NCI-H524 (cell line): ENCODE measurements around the gene SFMBT2.

Source experiments
- DNase-seq, 2 experiments: peaks; one replicate each; lab custom pipeline; 2025; lab: John Stamatoyannopoulos, UW

Gene SFMBT2

GRCh38 chr10:7364474-7364873 lies 46.4 kb downstream of the SFMBT2 start:
- DNase-seq: no peak

GRCh38 chr10:7363700-7364099 lies 47.1 kb downstream of the SFMBT2 start:
- DNase-seq: no peak

- DNase-seq: no peak
These were observed 48.4 kb downstream of the SFMBT2 start for GRCh38 chr10:7362471-7362870.

GRCh38 chr10:7361316-7361715 lies 49.5 kb downstream of the SFMBT2 start:
- DNase-seq: no peak

GRCh38 chr10:7359954-7360353 lies 50.9 kb downstream of the SFMBT2 start:
- DNase-seq: no peak

- DNase-seq: no peak
These were observed 51.5 kb downstream of the SFMBT2 start for GRCh38 chr10:7359356-7359755.

- no peak for DNase-seq
These were observed 53.6 kb downstream of the SFMBT2 start for GRCh38 chr10:7357193-7357592.

GRCh38 chr10:7354330-7355047 lies 56.3 kb downstream of the SFMBT2 start:
- DNase-seq: no peak

GRCh38 chr10:7351894-7352293 lies 58.9 kb downstream of the SFMBT2 start:
- no peak for DNase-seq

GRCh38 chr10:7350541-7351195 lies 60.2 kb downstream of the SFMBT2 start:
- no peak for DNase-seq

GRCh38 chr10:7345717-7346116 lies 65.1 kb downstream of the SFMBT2 start:
- DNase-seq: no peak

GRCh38 chr10:7343040-7343439 lies 67.8 kb downstream of the SFMBT2 start:
- no peak for DNase-seq

GRCh38 chr10:7340179-7340874 lies 70.5 kb downstream of the SFMBT2 start:
- no peak for DNase-seq

- DNase-seq: no peak
These were observed 71.3 kb downstream of the SFMBT2 start for GRCh38 chr10:7339510-7339909.

GRCh38 chr10:7338469-7338868 lies 72.4 kb downstream of the SFMBT2 start:
- no peak for DNase-seq

- DNase-seq: no peak
These were observed 73.2 kb downstream of the SFMBT2 start for GRCh38 chr10:7337431-7338171.

GRCh38 chr10:7335977-7336376 lies 74.9 kb downstream of the SFMBT2 start:
- DNase-seq: no peak

GRCh38 chr10:7334642-7334964 lies 76.2 kb downstream of the SFMBT2 start:
- DNase-seq: no peak

GRCh38 chr10:7333961-7334641 lies 76.7 kb downstream of the SFMBT2 start:
- DNase-seq: no peak

GRCh38 chr10:7329219-7329618 lies 81.6 kb downstream of the SFMBT2 start:
- DNase-seq: no peak

- no peak for DNase-seq
These were observed 82.9 kb downstream of the SFMBT2 start for GRCh38 chr10:7327885-7328284.

GRCh38 chr10:7322623-7323022 lies 88.2 kb downstream of the SFMBT2 start:
- no peak for DNase-seq
